Uterus (tissue), 2 donors: ENCODE measurements around the gene HDAC4.

Source experiments
- POLR2A ChIP-seq, 2 donors: fragments of 450-650 bp; IDR thresholded peaks; one replicate each; pipeline ENCODE4 v1.6.1; 2016; ENCODE audit warnings: antibody characterized with exemption in 2 of 2, mild to moderate bottlenecking in 1 of 2, moderate library complexity in 1 of 2
- TF ChIP-seq, protein P1 (sequence below), 4 experiments: fragments of 200-600 bp in 2 of 4; fragments of 450-650 bp in 2 of 4; sonication (generic) in 2 of 4; IDR thresholded peaks; one replicate each; pipeline ENCODE4 v1.5.1; 2016 to 2019; ENCODE audit warnings: antibody characterized with exemption in 4 of 4, mild to moderate bottlenecking in 2 of 4, moderate library complexity in 1 of 4

DNA sequence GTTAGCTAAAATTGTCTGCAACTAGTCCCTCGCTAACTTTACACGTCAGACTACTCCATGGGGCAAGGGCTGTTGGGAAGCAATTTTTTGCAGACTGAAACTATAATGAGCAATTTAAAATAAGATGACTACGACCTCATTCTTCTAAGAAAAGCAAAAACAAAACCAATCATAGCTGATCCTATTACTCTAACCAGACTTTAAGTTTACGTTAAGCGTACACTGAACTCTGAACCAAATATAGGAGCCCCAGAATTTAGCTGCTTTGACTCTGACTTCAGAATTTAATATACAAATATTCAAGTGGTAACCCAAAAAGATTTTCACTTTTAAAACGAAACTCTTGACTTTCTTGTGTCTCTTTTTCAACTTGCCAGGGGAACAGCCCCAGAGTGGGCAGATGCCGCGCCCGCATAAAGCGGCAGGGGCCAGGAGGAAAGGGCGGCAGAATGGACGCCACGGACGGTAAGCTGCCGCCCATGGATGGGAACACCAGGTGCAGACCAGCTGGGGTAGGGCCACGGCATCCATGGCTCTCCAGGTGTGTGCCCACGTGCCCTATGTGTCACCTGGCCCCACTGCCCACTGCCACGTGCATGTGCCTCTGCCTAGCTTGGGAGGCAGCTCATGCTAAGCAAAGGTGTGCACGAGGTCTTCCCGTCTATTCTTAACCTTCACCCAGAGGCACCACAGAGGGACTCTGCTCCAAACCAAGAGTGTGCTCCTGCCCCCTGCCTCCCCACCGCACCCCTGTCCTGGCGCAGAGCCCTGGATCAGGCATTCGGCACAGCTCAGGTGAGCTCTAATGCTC lies 217.6 kb downstream of the HDAC4 start:
- TF ChIP-seq, protein P1, sequence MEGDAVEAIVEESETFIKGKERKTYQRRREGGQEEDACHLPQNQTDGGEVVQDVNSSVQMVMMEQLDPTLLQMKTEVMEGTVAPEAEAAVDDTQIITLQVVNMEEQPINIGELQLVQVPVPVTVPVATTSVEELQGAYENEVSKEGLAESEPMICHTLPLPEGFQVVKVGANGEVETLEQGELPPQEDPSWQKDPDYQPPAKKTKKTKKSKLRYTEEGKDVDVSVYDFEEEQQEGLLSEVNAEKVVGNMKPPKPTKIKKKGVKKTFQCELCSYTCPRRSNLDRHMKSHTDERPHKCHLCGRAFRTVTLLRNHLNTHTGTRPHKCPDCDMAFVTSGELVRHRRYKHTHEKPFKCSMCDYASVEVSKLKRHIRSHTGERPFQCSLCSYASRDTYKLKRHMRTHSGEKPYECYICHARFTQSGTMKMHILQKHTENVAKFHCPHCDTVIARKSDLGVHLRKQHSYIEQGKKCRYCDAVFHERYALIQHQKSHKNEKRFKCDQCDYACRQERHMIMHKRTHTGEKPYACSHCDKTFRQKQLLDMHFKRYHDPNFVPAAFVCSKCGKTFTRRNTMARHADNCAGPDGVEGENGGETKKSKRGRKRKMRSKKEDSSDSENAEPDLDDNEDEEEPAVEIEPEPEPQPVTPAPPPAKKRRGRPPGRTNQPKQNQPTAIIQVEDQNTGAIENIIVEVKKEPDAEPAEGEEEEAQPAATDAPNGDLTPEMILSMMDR (IDR thresholded peaks at IDR 0.05) = no peak
- TF ChIP-seq POLR2A (IDR thresholded peaks at IDR 0.05) = no peak
